GM21723 (cell line): Measurements from ENCODE around the gene C20orf204.

Experiments
- ATAC-seq: cut with Tn5 transposase; IDR thresholded peaks from one replicate; pipeline ENCODE4 v1.9.1; 2021; ENCODE audit warnings: mild to moderate bottlenecking, moderate library complexity; ENCODE audit not compliant: unreplicated experiment

C20orf204 gene

GRCh38 chr20:64025826-64026412 lies 10.1 kb upstream of the C20orf204 start:
- no peak for ATAC-seq

- no peak for ATAC-seq
These were observed 7.8 kb upstream of the C20orf204 start for GRCh38 chr20:64027981-64028685.

- ATAC-seq: no peak
These were observed 6.5 kb upstream of the C20orf204 start for GRCh38 chr20:64029293-64030117.

GRCh38 chr20:64030371-64031134 lies 5.4 kb upstream of the C20orf204 start:
- ATAC-seq: no peak

- no peak for ATAC-seq
These were observed 4.1 kb upstream of the C20orf204 start for GRCh38 chr20:64031822-64032314.

GRCh38 chr20:64032706-64033624 lies 3.0 kb upstream of the C20orf204 start:
- no peak for ATAC-seq

- no peak for ATAC-seq
These were observed 1.9 kb upstream of the C20orf204 start for GRCh38 chr20:64033981-64034493.

- no peak for ATAC-seq
These were observed 683 bp upstream of the C20orf204 start for GRCh38 chr20:64035066-64035932.

GRCh38 chr20:64036346-64037198 lies 590 bp downstream of the C20orf204 start:
- no peak for ATAC-seq

GRCh38 chr20:64037199-64037497 lies 1.2 kb downstream of the C20orf204 start:
- ATAC-seq: no peak

- no peak for ATAC-seq
These were observed 1.7 kb downstream of the C20orf204 start for GRCh38 chr20:64037498-64038213.

GRCh38 chr20:64038224-64038564 lies 2.2 kb downstream of the C20orf204 start:
- peak; percentile 20 for ATAC-seq

- peak; percentile 54 for ATAC-seq
These were observed 2.7 kb downstream of the C20orf204 start for GRCh38 chr20:64038565-64039292.

- no peak for ATAC-seq
These were observed 3.5 kb downstream of the C20orf204 start for GRCh38 chr20:64039293-64040160.

- ATAC-seq: no peak
These were observed 4.5 kb downstream of the C20orf204 start for GRCh38 chr20:64040231-64041039.
